OCI-LY1 (cell line): ENCODE measurements around the gene TAF11L7.
"Not testable (repeated sequence)": the region's sequence is repeated elsewhere in the genome, so short reads cannot be mapped to it uniquely, and the experiment has no call there.

ENCODE experiments used
- H2AFZ ChIP-seq: fragments of 200-600 bp; sonication (generic), shearing (Covaris generic); 2 replicates; pipeline ENCODE4 v1.6.0; 2014; ENCODE audit warnings: antibody characterized with exemption, mild to moderate bottlenecking, low read length
- H3F3A ChIP-seq: fragments of 200-600 bp; sonication (generic), shearing (Covaris generic); 2 replicates; pipeline ENCODE4 v1.6.0; 2014; ENCODE audit warnings: mild to moderate bottlenecking, antibody characterized with exemption, low read length, moderate library complexity; ENCODE audit not compliant: insufficient read depth
- H3K27ac ChIP-seq: fragments of 200-600 bp; sonication (generic); 2 replicates; pipeline ENCODE4 v1.5.1; 2014; ENCODE audit warnings: low read length, mixed run types, mild to moderate bottlenecking, low read depth; ENCODE audit not compliant: poor library complexity, severe bottlenecking
- H3K27me3 ChIP-seq: fragments of 200-600 bp; sonication (generic); 2 replicates; pipeline ENCODE4 v1.6.0; 2014; ENCODE audit warnings: antibody characterized with exemption, mild to moderate bottlenecking, low read length, moderate library complexity; ENCODE audit not compliant: insufficient read depth
- H3K36me3 ChIP-seq: fragments of 200-600 bp; sonication (generic); 2 replicates; pipeline ENCODE4 v1.6.1; 2014; ENCODE audit warnings: mild to moderate bottlenecking, antibody characterized with exemption, low read length, moderate library complexity, mixed read lengths; ENCODE audit not compliant: insufficient read depth
- H3K4me1 ChIP-seq: fragments of 200-600 bp; sonication (generic); 2 replicates; pipeline ENCODE4 v1.5.1; 2014; ENCODE audit warnings: mild to moderate bottlenecking, low read length, moderate library complexity; ENCODE audit not compliant: insufficient read depth, severe bottlenecking
- H3K4me2 ChIP-seq: fragments of 200-600 bp; sonication (generic), shearing (Covaris generic); 2 replicates; pipeline ENCODE4 v1.6.1; 2014; ENCODE audit warnings: low read length
- H3K4me3 ChIP-seq: fragments of 200-600 bp; sonication (generic); 2 replicates; pipeline ENCODE4 v1.5.1; 2014; ENCODE audit warnings: low read length, low read depth, mild to moderate bottlenecking, mixed read lengths; ENCODE audit not compliant: poor library complexity, severe bottlenecking
- H3K79me2 ChIP-seq: fragments of 200-600 bp; shearing (Covaris generic); 2 replicates; pipeline ENCODE4 v1.6.1; 2016; ENCODE audit warnings: mixed run types, low read length, mixed read lengths; ENCODE audit not compliant: insufficient read depth
- H3K9ac ChIP-seq: fragments of 200-600 bp; sonication (generic), shearing (Covaris generic); 2 replicates; pipeline ENCODE4 v1.6.1; 2014; ENCODE audit warnings: mild to moderate bottlenecking, low read length, mixed read lengths
- H3K9me2 ChIP-seq: fragments of 200-600 bp; sonication (generic), shearing (Covaris generic); 2 replicates; pipeline ENCODE4 v1.6.1; 2014; ENCODE audit warnings: low read depth, mild to moderate bottlenecking, low read length, mixed read lengths
- H3K9me3 ChIP-seq: fragments of 200-600 bp; shearing (Covaris generic); 2 replicates; pipeline ENCODE4 v1.6.1; 2014; ENCODE audit warnings: low read length, mixed read lengths
- H4K20me1 ChIP-seq: fragments of 200-600 bp; sonication (generic), shearing (Covaris generic); 2 replicates; pipeline ENCODE4 v1.6.0; 2016; ENCODE audit warnings: mild to moderate bottlenecking, low read length; ENCODE audit not compliant: insufficient read depth
- CTCF ChIP-seq: fragments of 200-600 bp; sonication (generic), shearing (Covaris generic); IDR thresholded peaks from 2 replicates; pipeline ENCODE4 v1.5.1; 2017; ENCODE audit warnings: mild to moderate bottlenecking, antibody characterized with exemption, low read length, moderate library complexity, mixed read lengths
- EZH2 ChIP-seq: fragments of 200-600 bp; sonication (generic), shearing (Covaris generic); IDR thresholded peaks from 2 replicates; pipeline ENCODE4 v1.8.0; 2017; ENCODE audit warnings: borderline replicate concordance, mixed run types, mild to moderate bottlenecking, antibody characterized with exemption, low read length, moderate library complexity, mixed read lengths

Gene TAF11L7

GRCh38 chr5:17604951-17605350, 19.4 kb upstream of the TAF11L7 start:
- Histone ChIP-seq H3K9me2 (no peaks in the 10 kb centered on the region), H3K36me3 (no peaks in the 10 kb centered on the region), H3K4me1 (no peaks in the 10 kb centered on the region), H3K79me2 (no peaks in the 10 kb centered on the region), H3K27ac (no peak overlapping the region), H3K4me2 (no peak overlapping the region), H2AFZ (no peak overlapping the region), H4K20me1 (no peaks in the 10 kb centered on the region), H3K9ac (no peak overlapping the region), H3F3A (no peaks in the 10 kb centered on the region), H3K27me3 (no peaks in the 10 kb centered on the region), H3K4me3 (no peak overlapping the region), H3K9me3 (no peaks in the 10 kb centered on the region)
- TF ChIP-seq EZH2 (no peak), CTCF (no peak)

- H4K20me1 ChIP-seq, H3K4me2 ChIP-seq, H3K27me3 ChIP-seq, H3F3A ChIP-seq, H2AFZ ChIP-seq, H3K4me3 ChIP-seq, H3K9me2 ChIP-seq, H3K27ac ChIP-seq, H3K9me3 ChIP-seq, H3K4me1 ChIP-seq, H3K79me2 ChIP-seq, H3K36me3 ChIP-seq, H3K9ac ChIP-seq: not testable (repeated sequence)
Measured at GRCh38 chr5:17603880-17604279, 18.3 kb upstream of the TAF11L7 start, which contains the start of gene TAF11L11. Gene TAF11L11 (plus strand): TSS chr5:17604183.

- H3K9me2 ChIP-seq, H3K4me3 ChIP-seq, H3K9ac ChIP-seq, H3K4me1 ChIP-seq, H3K27ac ChIP-seq, H2AFZ ChIP-seq, H3K4me2 ChIP-seq, H3F3A ChIP-seq, H3K27me3 ChIP-seq, H3K79me2 ChIP-seq, H4K20me1 ChIP-seq, H3K36me3 ChIP-seq, H3K9me3 ChIP-seq: not testable (repeated sequence)
Measured at GRCh38 chr5:17597728-17598127, 12.2 kb upstream of the TAF11L7 start, which contains the start of gene TAF11L10. Gene TAF11L10 (minus strand): TSS chr5:17597828.

- H3F3A ChIP-seq, H3K9ac ChIP-seq, H3K36me3 ChIP-seq, H3K27ac ChIP-seq, H4K20me1 ChIP-seq, H3K9me3 ChIP-seq, H2AFZ ChIP-seq, H3K4me2 ChIP-seq, H3K27me3 ChIP-seq, H3K9me2 ChIP-seq, H3K4me3 ChIP-seq, H3K4me1 ChIP-seq, H3K79me2 ChIP-seq: not testable (repeated sequence)
Measured at GRCh38 chr5:17594255-17594654, 8.7 kb upstream of the TAF11L7 start, which contains the start of gene TAF11L9. Gene TAF11L9 (minus strand): TSS chr5:17594394.

- not testable (repeated sequence) for H3F3A ChIP-seq, H4K20me1 ChIP-seq, H3K4me3 ChIP-seq, H3K4me2 ChIP-seq, H3K9ac ChIP-seq, H3K9me2 ChIP-seq, H3K9me3 ChIP-seq, H3K27me3 ChIP-seq, H3K36me3 ChIP-seq, H2AFZ ChIP-seq, H3K79me2 ChIP-seq, H3K27ac ChIP-seq, H3K4me1 ChIP-seq
Measured at GRCh38 chr5:17590860-17591259, 5.3 kb upstream of the TAF11L7 start, which contains the start of gene TAF11L8. Gene TAF11L8 (minus strand): TSS chr5:17590960.
